NCI-H748 (cell line): ENCODE measurements around the gene OSBPL5.

Source experiments
- DNase-seq: peaks from one replicate; lab custom pipeline; 2025; ENCODE audit not compliant: unreplicated experiment; lab: John Stamatoyannopoulos, UW

OSBPL5 gene

GRCh38 chr11:3165152-3165705 lies at the start of gene OSBPL5:
TSS of gene OSBPL5 (minus strand) at chr11:3165310. CDS start at chr11:3129148, 36,162 bp downstream.
- peak; percentile 50 for DNase-seq

- no peak for DNase-seq
Observed at GRCh38 chr11:3214420-3214699, 49.2 kb upstream of the OSBPL5 start.

DNA sequence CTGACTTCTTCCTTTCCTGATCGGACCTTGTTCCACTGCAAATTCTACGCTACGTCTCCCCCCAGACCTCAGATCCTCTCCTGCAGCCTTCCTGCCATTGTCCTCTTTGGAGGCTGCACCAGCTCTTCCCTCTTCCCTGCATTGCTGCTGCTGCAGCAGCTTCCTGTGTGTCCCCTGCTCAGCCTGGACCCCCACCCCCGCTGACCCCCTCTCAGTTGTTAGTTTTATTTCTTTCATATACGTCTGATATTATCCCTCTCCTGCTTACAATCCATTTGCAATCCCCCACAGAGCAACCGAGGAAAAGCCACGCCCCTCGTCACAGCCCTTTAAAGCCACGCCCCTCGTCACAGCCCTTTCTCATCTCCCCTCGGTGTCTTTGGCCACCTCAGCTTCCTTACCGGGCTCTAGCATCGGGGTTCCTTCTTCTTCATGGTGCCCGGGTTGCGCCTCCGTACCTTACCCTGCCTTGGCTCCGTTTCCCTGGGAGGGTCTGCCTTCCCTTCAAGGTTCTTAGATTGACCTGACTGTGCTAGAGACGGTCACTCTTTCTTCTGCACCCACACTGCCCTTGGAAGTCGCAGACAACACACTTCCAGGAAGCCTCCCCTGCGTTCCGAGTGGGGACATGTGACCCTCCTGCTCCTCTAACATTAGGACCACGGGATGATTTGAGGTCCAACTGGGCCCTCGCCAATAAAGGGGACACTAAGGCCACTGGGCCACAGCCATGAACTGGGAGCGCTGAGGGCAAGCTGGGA lies 48.7 kb upstream of the OSBPL5 start:
- DNase-seq, result peak; percentile 28

GRCh38 chr11:3208272-3208671 lies 43.2 kb upstream of the OSBPL5 start:
- no peak for DNase-seq

DNA sequence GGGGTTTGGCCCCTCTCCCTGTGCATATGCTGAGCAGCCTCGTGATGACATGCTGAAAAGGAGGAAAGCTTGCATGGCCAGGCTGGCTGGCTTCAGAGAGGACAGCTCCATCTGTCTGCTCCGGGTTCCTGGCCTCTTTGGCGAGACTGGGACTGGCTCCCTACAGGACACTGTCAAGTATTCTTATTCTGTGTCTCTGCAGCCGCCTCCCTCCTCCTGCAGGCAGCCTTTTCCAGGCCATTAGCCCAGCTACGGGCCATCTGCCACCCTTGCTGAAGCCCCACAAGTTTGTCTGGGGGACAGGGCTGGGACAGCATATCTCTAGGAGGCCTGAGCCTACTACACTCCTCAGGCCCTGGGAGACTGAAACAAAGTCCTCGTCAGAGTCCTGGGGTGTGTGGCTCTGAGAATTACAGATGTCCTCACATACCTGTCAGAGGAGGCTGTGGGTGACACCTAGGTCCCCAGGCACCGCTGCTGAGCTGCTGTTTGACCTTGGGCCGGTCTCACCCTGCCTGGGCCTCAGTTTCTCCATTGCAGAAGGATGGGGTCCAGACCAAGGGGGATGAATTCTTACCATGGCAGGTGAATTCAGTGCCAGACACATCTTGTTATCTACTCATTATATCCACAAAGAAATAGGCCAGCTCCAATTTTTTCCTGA lies 42.5 kb upstream of the OSBPL5 start:
- no peak for DNase-seq

DNA sequence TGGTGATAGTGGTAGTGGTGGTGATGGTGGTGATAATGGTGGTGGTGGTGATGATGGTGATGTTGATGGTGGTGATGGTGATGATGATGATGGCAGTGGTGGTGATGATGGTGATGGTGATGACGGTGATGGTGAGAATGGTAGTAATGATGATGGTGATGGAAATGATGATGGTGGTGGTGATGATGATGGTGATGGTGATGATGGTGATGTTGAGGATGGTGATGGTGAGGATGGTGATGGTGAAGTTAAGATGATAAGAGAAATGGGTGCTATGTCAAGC lies 41.8 kb upstream of the OSBPL5 start:
- no peak for DNase-seq

DNA sequence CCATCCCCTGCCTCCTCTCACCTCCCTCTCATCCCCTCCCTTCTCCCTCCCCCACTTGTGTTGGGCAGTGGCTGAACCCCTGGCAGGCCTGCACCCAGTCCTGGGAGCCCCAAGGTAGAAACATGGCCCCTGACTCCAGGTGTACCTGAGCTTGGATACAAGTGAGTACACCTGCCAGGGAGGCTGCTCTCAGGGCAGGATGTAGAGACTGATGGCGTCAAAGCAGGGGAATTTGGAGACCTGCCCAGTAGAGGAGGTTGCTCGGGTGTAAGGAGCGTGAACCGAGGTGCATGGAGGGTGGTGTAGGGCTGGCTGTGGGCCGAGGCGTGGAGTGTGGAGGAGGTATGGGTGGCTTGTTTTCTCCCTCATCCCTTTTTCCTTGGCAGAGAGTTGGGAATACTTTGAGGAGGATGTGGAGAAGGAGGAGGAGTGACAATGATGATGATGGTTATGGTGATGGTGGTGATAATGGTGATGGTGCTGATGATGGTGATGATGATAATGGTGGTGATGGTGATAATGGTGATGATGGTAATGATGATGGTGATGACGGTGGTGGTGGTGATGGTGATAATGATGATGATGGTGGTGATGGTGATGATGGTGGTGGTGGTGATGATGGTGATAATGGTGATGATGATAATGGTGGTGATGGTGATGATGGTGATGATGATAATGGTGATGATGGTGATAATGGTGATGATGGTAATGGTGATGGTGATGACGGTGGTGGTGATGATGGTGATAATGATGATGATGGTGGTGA lies 41.2 kb upstream of the OSBPL5 start:
- DNase-seq, result no peak

GRCh38 chr11:3205261-3206155 lies 40.4 kb upstream of the OSBPL5 start:
- no peak for DNase-seq

DNA sequence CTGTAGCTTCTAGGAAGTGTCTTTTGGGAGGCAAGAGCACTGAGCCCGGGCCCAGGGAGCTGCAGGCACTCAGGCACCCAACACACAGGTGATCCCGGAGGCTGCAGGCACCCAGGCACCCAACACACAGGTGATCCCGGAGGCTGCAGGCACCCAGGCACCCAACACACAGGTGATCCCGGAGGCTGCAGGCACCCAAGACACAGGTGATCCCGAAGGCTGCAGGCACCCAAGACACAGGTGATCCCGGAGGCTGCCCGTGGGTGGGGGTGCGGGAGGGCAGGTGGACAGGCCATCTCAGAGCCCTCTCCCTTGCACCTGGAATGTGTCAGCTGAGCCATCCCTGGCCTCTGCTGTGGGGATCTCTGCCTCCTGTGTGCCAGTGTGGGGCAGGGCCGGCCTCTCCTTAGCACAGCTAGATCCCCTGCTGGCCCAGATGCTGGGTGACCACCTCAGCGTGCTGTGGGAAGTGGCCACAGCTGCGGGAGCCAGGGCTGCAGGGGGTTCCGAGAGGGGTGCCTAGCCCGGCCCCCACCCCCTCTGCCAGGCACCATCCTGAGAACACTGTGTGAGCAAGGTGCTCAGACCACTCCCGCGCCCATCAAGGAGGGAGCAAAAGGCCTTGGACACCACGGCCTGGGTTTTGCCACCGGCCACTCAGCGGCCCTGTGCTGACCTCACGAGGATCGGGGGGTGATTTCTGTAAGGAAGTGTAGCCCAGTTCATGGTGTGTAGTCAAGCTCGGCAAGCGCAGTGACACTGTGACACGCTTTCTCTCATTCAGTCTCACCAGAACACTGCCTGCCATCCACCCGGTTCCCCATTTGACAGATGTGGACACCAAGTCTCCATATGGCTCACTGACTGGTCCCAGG lies 39.3 kb upstream of the OSBPL5 start:
- no peak for DNase-seq

DNA sequence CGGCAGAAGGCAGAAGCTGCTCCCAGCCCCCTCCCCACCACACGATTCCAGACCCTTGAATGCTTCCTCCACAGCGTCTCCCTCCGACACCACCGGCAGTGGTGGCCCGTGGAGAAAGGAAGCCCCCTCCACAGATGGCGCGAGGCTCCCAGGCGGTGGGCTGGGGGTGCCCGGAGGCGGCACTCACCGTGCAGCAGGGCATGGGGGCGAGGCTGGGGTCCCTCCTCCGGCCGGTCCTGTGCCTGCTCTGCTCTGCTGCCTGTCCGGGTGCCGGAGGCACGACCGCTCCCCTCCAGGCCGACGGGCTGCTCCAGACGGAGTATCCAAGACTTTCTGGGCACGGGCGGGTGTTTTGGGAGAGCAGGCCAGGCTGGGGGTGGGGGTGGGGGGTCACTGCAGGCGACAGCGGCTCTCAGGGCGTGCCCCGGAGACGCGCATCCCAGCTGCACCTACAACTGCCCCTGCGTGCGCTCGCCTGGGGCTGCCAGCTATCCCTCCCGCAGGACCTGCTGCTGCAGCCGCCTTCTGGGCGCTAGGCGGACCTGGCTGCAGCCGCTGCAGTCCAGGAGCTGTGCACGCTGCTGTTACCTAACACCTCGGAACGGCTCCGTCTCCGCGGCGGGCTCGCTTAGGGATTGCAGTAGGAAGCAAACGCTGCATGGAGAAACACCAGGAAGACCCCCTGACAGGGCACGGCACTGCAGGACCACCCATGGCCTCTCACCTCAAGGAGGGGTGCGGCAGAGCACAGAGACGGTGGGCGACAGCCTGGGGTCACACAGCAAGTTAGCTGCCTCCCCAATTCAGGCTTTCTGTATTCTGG lies 38.3 kb upstream of the OSBPL5 start:
- peak; percentile 78 for DNase-seq

DNA sequence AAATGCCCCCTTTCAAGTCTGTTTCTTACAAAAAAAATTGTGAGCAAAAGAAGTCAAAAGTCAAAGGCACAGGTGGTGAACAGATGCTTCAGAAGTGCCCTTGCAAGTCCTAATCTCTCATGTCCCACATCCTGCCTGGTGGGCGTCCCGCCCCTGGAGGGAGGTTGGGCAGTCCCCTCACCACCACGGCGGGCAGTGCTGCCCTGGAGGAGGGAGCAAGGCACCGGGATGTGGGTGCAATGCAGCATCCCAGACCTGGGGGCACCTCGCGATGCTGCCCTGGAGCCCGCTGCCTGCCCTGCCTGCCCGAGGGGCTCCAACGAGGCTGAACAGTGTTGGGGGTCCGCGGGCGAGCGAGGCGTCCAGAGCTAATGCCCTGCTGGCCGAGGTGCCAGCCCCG lies 37.6 kb upstream of the OSBPL5 start:
- DNase-seq, result no peak

GRCh38 chr11:3202305-3202704 lies 37.2 kb upstream of the OSBPL5 start:
- DNase-seq, result no peak

GRCh38 chr11:3201677-3202181 lies 36.6 kb upstream of the OSBPL5 start:
- no peak for DNase-seq

DNA sequence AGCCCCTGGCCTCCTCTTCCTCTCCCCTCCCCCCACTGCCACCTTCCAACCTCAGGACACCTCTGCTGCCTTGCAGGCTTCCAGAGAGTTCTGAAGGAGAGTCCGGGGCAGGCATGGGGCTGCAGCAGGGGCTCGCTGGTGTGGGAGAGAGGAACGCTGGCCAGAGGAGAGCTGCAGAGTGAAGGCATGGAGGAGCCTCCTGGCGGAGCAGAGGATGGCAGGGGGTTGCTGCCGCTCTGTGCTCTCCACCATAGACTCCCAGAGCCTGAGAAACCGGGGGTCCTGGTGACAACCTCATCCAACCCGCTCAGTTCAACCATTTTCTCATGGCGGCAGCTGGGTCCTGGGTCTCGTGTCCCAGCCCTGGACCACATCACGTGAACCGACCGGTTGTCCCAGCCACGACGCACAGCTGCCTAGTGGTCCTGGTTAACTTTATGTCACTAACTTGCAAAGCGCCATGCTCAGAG lies 36.0 kb upstream of the OSBPL5 start:
- DNase-seq, result no peak

DNA sequence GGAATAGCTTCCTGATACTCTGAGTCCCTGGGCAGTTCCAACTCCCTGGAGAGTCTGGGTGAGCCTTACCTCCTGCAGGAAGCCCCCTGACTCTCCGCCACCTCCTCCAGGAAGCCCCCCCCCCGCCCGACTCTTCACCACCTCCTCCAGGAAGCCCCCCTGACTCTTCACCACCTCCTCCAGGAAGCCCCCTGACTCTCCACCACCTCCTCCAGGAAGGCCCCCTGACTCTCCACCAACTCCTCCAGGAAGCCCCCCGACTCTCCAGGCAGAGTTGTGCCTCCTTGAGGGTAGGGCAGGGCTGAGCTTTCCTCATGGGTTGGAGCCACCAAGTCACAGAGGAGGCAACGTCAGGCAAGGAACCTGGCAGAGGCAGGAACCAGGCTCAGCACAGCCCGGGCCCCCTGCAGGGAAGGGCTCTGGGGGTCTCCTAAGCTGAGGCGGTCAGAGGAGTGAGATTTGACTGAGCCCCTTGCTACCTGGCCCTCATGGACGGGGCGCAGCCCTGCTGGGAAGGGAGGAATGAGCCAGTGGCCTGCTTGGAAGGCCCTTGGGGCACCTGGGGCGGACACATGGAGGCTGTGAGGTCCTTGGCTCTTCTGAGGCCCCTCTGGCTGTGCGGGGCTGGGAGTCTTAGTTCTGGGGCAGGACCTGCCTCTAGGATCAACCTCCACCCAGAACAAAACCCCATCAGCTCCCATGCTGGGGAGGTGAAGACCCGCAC lies 35.4 kb upstream of the OSBPL5 start:
- no peak for DNase-seq

DNA sequence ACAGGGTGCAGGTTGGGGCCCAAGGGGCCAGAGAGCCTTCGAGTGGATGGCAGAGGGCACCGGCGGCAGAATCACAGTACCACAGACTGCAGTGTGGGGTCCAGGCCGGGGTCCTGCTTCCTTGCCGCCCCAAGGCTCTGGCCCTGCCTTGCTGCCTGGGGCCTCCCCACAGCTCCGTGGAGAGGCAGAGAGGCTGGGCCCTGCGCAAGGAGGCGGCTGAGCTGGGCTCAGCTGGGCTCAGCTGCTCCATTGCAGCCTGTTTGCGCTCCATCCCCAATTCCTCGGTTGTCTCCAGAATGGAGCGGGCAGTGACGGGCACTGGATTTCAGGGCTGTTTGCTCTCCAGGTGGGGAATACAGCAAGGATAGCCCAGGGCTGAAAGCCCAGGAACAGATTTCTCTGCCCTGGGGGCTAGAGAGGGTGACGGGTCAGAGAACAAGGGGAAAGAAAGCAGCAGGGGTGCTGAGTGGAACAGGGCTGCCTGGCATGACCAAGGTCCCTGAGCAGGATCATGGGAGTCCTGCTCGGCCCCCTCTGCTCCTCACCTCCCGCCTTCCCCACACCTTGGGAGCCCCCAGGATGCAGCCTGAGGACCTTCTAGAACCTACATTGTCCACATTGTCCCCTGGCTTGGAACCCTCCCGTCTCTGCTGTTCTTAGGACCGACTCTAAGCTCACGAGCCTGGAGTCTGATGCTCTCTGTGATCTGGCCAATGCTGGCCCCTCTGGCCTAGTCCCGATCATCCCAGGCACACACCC lies 34.6 kb upstream of the OSBPL5 start:
- no peak for DNase-seq

DNA sequence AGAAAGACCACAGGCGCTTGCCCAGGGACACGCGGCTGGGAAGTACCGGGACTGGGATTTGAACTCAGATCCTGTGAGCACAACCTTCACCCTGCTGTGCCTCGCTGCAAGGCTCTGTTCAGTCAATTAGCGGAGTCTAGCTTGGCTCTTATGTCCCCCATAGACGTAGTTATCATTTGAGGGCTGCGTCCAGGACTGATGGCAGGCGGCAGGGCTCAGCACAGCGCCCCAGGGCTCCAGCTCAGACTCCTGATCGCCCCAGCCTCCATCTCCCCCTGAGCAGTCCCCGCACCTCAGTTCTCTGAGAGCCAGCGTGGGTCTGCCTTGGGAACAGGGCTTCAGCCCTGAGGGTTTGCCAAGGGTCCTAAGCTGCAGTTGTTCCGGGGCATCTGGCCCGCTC lies 33.7 kb upstream of the OSBPL5 start:
- no peak for DNase-seq
